ENCODE results near the gene ERGIC1.

The ERGIC1 gene

DNA sequence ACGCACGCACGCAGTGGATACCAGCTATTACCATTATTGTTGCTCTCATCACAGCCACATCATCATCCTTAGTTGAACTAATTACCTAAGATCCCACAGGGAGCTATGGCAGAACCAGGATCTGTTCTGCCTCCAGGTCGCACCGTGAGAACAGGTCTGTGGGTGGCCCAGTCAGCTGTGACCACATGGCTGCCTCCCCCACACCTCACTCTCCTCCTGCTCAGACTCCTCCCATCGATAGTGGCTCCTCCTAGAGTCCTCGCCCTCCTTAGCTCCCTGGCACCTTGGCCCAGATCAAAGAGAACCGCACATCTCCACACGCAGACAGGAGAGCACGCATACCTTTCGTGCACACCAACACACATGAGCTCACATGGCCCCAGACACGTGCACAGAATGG, 92.7 kb downstream of the ERGIC1 start:
- DNase-seq, result no peak

DNA sequence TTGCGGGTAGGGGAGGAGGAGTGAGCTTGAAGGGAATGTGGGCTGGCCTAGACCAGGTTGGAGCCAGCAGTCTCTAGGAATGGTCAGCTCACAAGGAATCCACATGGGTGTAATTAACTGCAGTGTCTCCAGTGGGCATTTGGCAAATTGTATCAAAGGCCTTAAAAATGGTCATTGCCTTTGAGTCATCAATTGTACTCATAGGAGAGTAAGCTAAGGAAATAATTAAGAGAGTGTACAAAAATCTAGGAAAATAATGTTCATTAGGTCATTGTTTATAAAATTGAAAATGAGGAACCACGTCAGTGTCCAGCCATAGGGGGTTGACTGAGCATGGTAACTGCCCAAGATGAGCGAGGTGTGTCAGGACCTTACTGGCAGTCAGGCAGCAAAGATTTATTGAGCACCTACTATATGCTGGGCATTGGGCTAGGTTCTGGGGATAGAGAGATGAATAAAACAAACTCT, 95.4 kb downstream of the ERGIC1 start:
- no peak for DNase-seq

GRCh38 chr5:172931001-172931536, 97.0 kb downstream of the ERGIC1 start:
- no peak for DNase-seq

- peak; percentile 7 for DNase-seq
Measured at GRCh38 chr5:172932313-172933017, 98.4 kb downstream of the ERGIC1 start.

- DNase-seq, result no peak
Measured at GRCh38 chr5:172933238-172933637, 99.2 kb downstream of the ERGIC1 start.

DNA sequence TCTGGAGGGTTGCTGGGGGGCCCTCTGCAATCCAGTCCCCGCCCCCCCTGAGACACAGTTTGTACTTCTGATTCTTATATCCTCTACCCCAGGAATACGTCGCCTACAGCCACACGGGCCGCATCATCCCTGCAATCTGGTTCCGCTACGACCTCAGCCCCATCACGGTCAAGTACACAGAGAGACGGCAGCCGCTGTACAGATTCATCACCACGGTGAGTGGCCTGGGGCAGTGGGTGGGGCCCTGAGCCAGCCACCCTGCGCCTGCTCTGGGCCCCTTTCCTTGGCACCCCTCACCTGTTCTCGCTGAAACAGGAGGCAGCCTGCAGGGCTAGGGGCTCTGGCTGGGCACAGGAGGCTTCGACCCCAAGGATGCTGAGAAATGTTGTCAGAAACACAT, 101.0 kb downstream of the ERGIC1 start:
- DNase-seq, result no peak

DNA sequence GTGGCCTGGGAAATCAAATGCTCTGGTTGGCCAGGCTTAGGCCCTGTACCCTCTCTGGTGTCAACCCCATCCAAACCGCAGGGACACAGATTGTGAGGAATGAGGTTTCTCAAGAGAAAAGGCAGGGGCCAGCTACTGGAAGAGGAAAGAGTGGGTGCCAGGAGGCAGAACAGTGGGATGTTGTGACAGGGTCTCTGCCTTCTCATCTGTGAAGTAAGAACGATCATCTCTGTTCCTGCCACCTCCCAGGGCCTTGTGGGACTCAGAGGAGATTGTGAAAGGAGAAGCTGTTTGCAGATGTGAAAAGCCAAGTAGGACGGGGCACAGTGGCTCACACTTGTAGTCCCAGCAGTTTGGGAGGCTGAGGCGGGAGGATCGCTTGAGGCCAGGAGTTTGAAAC, 102.3 kb downstream of the ERGIC1 start:
- no peak for DNase-seq

DNA sequence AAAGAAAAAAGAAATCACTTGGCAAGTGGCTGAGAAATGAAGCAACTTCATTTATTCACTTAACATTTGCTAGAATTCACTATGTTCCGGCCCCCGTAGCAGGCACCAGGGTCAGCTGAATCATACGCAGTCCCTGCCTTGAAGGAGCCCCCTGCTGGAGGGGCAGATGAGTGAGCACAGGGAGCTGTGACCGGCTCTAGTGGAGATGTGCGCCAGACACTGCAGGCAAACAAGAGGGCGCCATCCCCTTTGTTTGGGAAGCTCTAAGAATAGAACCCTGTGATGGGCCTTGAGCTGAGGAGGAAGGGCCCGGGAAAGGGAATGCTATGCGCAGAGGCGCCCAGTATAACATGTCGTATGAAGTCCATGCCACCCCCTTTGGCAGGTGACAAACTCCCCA, 105.0 kb downstream of the ERGIC1 start:
- no peak for DNase-seq

- peak; percentile 58 for DNase-seq
Measured at GRCh38 chr5:172939611-172940267, 105.7 kb downstream of the ERGIC1 start.

GRCh38 chr5:172940268-172941066, 106.4 kb downstream of the ERGIC1 start:
- no peak for DNase-seq

DNA sequence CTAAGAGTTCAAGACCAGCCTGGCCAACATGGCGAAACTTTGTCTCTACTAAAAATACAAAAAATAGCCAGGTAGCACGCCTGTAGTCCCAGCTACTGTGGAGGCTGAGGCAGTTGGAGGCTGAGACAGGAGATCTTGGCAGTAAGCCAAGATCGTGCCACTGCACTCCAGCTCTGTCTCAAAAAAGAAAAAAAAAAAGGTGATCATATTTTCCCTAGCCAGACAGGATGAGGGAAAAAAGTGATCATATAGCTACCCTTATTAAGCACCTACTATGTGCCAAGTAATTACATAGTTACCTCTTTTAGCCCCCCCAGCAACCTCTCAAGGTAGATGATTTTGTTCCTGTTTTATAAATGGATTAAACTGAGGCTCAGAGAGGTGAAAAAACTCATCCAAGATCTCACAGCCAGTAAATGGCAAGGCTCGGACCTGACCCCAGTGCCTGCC, 107.0 kb downstream of the ERGIC1 start:
- DNase-seq, result no peak

- DNase-seq, result no peak
Measured at GRCh38 chr5:172942556-172942955, 108.5 kb downstream of the ERGIC1 start.

GRCh38 chr5:172943283-172943841, 109.3 kb downstream of the ERGIC1 start:
- DNase-seq, result no peak

DNA sequence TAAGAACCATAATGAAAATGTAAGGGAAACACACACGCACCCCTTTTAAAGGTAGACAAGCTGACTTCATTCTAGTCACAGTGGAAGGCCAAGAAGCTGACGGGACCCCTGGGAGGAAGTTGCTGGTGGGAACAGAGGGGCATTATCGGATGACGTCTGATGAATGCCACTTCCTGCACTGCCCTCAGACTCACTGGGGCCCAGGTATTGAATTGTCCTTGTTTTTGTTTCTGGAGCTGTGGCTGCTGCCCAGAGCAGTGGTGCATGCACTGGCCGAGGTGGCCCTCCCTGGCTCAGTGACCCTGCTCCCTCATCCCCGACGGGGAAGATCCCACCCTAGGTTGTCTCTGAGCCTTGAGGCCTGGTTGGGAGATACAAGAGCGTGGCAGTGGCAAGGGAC, 109.9 kb downstream of the ERGIC1 start:
- no peak for DNase-seq

DNA sequence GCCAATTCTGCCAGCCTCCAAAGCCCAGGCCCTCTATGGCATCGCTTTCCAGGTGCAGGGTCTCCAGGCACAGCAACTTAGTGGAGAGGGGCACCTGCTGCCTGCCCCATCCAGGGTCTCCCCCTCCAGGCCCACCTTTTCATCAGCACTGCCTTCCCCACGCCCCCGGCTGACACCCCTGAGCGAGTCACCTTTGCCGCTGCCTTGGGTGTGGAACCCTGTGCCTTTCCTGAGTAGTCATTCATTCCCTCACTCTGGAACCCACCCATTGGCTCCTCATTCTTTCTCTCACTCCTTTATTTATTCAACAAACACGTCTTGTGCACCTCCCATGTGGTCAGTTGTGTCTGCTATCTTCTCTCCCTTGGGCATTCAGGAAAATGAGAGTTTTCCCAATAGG, 110.7 kb downstream of the ERGIC1 start:
- no peak for DNase-seq

DNA sequence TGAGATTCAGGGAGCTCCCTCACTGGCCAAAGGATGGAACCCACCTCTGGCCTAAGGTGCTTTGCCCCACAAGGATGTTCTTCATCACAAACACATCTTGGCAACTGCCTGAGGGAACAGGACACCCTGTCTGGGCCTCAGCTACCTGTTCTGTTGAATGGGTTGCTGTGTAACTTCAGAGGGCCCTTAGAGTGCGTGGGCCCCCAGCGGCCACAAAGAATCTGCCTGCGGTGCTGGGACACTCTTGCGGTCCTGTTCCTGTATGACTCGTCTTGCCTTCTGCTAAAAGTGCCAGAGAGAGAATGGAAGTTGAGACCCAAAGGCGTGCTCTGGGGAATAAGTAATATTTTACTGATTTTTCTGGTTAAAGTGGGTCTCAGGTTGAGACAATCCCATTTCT, 111.1 kb downstream of the ERGIC1 start:
- DNase-seq, result no peak

DNA sequence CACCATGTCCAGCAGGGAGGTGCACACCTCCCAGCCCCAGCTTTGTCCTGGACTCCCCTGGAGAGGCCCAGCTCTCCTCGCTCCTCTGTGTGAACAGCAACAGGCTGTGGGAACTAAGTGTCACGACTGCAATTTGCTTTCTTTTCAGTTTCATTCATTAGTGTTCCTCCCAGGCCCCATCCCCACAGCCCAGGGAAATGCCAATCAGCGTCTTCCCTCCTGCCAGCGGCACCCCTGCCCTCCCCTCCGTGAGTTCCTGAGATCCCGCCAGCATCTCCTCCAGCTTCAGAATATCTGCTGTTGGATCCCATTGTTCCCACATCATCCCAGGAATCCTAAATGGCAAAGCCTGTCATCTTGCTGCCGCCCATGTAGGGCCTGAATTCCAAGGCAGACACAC, 112.1 kb downstream of the ERGIC1 start:
- DNase-seq, result no peak

DNA sequence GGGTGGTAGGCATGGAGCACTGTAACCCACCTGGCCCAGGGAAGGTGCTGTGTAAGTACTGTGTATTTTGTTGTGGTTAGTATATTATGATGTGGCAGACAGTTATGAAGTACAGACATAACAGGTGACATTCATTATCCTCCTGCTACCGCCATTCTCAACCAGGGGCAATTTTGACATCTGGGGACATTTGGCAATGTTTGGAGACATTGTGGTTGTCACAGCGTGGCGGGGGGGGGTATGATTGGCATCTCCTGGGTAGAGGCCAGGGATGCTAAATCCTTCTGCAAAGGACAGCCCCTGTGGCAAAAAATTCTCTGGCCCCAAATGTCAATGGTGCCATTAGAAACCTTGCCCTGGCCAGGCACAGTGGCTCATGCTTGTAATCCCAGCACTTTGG, 115.4 kb downstream of the ERGIC1 start:
- DNase-seq, result no peak

DNA sequence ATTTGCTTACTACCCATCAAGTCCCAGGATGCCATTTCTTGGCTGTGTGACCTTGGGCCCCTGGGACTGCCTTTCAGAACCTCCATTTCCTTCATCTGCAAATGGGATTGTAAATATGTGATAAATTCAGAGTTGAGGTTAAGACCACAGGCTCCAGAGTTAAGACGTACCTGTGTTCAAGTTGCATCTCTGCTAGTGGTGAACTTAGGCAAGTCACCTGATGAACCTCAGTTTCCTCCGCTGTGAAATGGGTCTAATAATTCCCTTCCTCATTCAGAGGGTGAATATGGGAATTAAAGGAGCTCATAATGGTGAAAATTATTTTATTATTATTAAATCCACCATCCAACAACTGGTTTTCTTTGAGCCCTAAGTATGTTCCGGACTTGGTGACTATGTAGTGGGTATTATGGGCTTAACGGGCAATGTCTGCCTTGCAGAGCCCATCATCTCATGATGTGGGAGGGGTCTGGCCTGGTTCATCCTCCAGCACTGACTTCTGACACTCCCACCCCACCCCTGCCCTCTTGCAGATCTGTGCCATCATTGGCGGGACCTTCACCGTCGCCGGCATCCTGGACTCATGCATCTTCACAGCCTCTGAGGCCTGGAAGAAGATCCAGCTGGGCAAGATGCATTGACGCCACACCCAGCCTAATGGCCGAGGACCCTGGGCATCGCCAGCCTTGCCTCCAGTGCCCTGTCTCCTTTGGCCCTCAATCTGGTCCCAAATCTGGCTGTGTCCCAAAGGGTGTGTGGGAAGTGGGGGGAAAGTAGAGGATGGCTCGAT, 116.3 kb downstream of the ERGIC1 start:
- DNase-seq, result no peak

DNA sequence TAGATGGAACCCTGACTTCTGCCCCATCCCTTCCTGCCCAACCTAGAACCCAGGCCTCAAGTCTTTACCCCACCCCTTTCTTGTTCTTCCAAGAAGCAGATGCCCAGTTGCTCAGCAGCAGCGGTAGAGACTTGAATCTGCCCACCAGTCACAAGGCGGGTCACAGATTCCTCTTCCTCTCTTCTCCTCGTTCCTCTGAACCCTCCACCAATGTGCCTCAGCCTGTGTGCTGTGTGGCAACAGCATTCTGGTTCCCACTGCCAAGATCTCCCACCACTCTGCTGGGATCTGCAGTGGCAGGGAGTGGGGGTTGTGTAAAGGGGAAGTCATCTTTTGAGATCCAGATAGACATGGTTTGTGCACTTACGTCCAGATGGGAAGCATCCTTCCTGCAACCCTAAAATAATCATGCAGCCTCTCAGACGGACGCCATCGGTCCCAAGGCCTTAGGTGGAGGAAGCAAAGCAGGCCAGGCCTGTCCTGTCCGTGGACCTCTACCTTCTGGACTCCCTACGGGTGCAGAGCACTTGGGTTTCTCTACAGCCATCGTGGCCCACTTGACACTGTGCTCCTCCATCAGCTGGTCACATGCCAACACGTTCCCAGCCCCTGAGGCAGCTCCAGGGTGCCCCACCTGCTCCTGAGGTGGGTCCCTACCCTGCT, 117.5 kb downstream of the ERGIC1 start:
- DNase-seq, result no peak

GRCh38 chr5:172952034-172952511, 118.0 kb downstream of the ERGIC1 start:
- DNase-seq, result no peak

All from NCI-H1092 (cell line).